Fibroblast of mammary gland (primary cell): ENCODE results near the gene PLXDC2.

Experiments
- DNase-seq: peaks from one replicate; pipeline ENCODE4 v3.0.0-alpha.2; 2010; ENCODE audit warnings: low read depth
- H3K4me3 ChIP-seq: 2 replicates; pipeline ENCODE4 v1.5.1; 2011; ENCODE audit warnings: low read depth, mild to moderate bottlenecking, low read length, moderate library complexity; ENCODE audit not compliant: control insufficient read depth
- TF ChIP-seq, protein P1 (sequence below): conservative IDR thresholded peaks from 2 replicates; pipeline ENCODE4 v1.5.1; 2011; ENCODE audit warnings: low read depth, low read length, inconsistent platforms; ENCODE audit not compliant: control insufficient read depth, insufficient read depth

The PLXDC2 gene

DNA sequence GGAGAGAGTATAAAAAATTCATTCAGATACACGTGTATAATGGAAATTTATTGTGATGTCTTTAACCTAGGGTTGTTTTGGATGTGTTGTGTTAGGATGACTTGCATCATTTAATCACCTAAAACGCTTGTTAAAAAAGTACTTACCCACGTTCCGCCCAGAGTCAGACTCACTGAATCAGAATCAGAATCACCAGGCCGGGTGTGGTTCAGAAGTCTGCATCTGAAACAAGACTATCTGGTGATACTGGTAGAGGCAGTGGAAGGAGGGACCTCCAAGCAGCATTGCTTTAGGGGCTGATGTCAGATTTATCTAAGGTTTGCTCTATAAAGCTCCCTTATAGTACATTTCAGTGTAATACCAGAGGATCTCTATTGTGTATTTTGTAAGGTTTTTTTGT lies 20.5 kb upstream of the PLXDC2 start:
- DNase-seq = no peak
- TF ChIP-seq, protein P1, sequence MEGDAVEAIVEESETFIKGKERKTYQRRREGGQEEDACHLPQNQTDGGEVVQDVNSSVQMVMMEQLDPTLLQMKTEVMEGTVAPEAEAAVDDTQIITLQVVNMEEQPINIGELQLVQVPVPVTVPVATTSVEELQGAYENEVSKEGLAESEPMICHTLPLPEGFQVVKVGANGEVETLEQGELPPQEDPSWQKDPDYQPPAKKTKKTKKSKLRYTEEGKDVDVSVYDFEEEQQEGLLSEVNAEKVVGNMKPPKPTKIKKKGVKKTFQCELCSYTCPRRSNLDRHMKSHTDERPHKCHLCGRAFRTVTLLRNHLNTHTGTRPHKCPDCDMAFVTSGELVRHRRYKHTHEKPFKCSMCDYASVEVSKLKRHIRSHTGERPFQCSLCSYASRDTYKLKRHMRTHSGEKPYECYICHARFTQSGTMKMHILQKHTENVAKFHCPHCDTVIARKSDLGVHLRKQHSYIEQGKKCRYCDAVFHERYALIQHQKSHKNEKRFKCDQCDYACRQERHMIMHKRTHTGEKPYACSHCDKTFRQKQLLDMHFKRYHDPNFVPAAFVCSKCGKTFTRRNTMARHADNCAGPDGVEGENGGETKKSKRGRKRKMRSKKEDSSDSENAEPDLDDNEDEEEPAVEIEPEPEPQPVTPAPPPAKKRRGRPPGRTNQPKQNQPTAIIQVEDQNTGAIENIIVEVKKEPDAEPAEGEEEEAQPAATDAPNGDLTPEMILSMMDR = no peak
- H3K4me3 ChIP-seq = no peak overlapping the region

DNA sequence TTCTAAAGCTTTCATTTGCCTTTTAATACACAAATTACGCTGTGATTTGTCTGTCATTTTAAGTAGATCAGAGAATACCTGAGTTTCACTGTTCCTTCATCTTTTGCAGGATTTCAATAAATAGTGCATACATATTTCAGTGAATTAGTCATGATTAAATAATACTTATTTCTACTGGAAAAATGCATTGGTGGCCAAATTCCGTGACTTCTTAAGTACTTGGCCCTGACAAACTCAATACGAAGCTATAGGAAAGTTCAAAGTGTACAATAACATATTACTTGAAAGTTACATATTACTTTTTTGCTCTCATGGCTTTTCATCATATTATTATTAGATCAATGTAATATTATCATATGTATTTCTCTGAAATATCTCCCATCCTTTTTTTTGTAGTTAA lies 16.1 kb upstream of the PLXDC2 start:
- no peak overlapping the region for H3K4me3 ChIP-seq
- no peak for DNase-seq
- TF ChIP-seq, protein P1 = no peak

DNA sequence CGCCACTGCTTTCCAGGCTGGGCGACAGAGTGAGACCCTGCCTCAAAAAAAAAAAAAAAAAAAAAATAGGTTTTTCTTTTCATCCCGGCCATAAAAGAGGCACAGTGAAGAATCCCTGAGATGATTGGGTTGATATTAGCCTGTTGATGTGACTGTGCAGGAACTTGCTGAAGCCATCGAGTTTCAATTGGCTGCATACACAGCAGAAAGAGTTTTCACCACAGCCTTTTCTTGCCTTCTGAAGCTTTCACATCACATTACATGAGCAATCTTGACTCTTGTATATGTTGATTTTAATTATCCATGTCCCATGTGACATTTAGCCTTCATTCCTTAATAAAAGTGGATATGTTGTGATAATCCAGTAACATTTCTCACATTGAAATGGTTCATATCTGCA lies 14.9 kb upstream of the PLXDC2 start:
- TF ChIP-seq, protein P1 = no peak

DNA sequence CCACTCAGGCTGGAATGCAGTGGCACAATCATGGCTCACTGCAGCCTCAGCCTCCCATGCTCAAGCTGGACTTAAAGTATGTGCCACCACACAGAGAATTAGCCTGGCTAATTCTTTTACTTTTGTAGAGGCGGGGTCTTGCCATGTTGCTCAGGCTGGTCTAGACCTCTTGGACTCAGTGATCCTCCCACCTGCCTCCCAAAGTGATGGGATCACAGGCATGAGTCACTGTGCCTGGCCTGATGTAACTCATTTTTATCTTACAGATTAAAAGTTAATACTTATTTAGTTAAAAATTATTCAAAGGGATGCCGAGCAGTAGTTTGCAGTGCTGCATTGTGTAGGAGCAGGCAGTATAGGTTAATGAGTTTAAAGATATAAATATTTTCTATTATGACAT lies 12.6 kb upstream of the PLXDC2 start:
- no peak overlapping the region for H3K4me3 ChIP-seq
- TF ChIP-seq, protein P1 = no peak
- DNase-seq = no peak

More for the DNA sequence above, 14.9 kb upstream of the PLXDC2 start:
- H3K4me3 ChIP-seq = no peak overlapping the region
- no peak for DNase-seq

DNA sequence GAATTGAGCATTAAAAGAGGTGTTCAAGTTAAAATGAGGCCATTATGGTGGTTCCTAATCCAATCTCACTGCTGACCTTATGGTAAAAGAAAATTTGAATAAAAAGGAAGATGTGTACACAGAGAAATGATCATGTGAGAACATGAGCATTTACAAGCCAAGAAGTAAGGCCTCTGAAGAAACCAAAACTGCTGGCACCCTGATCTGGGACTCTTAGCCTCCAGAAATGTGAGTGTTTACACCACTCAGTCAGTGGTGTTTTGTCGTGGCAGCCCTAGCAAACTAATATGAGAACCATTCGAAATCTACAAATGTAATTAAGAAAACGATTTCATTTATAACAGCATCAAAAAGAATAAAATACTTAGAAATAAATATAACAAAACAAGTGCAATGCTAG lies 6.8 kb upstream of the PLXDC2 start:
- TF ChIP-seq, protein P1 = no peak

DNA sequence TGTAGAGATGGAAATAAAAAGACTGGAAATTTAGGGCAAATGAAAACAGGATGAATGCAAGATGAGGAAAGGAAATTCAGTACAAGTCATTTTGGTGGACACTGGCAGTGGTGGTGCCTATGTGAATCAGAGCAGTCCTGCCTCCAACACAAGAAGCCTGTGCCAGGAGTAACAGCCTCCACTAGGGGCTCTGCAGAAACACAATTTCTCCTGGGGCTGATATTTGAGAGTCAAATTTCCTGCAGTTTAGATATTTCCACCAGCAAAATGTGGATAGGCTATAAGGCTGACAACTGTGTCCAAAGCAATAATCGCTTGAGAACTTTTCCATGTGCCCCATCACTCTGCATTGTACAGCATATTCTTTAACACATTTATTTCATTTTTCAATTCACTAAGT lies 4.7 kb upstream of the PLXDC2 start:
- H3K4me3 ChIP-seq = no peak overlapping the region
- TF ChIP-seq, protein P1 = peak; percentile 66
- DNase-seq = peak; percentile 55

More for the DNA sequence above, 6.8 kb upstream of the PLXDC2 start:
- no peak overlapping the region for H3K4me3 ChIP-seq
- no peak for DNase-seq

DNA sequence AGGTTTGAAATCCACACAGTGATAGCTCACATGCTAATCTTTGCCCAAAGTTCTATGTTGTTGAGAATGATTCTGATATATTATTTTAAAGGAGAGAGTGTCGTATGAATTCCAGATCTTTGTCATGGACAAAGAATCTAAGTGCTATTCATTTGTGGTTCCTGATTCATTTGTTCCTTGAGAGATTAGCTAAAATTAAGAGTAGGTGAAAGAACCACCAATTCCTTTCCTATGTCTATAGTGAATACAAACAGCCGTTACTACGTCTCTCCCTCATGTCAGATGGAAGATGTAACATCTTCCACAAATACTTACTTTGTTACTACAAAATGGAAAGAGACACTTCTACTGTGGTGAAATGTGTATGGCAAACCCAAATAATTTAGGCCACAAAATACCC lies 3.3 kb upstream of the PLXDC2 start:
- DNase-seq = no peak
- no peak overlapping the region for H3K4me3 ChIP-seq
- TF ChIP-seq, protein P1 = no peak
